GM23248 (cell line): ENCODE results near the gene C11orf54. TPM values are rescaled to one million over a fixed set of nuclear protein-coding genes. Genes with fewer than 3 reads are reported as not detected.
A peak's percentile ranks its signal among the peaks of the same experiment; 100 is the strongest.

Experiments used
- DNase-seq: peaks from one replicate; pipeline ENCODE4 v3.0.0-alpha.2; 2015
- H2AFZ ChIP-seq: fragments of 200-600 bp; sonication (generic); 2 replicates; pipeline ENCODE4 v1.6.1; 2016; ENCODE audit warnings: antibody characterized with exemption
- H3F3A ChIP-seq: fragments of 200-600 bp; sonication (generic); 2 replicates; pipeline ENCODE4 v1.6.1; 2016; ENCODE audit warnings: mild to moderate bottlenecking, antibody characterized with exemption, mixed run types; ENCODE audit not compliant: insufficient read depth
- H3K27ac ChIP-seq: fragments of 200-600 bp; sonication (generic); 2 replicates; pipeline ENCODE4 v1.5.1; 2016; ENCODE audit warnings: mild to moderate bottlenecking
- H3K27me3 ChIP-seq: fragments of 200-600 bp; sonication (generic); replicated peaks from 2 replicates; pipeline ENCODE4 v1.6.1; 2016; ENCODE audit warnings: mild to moderate bottlenecking; ENCODE audit not compliant: insufficient read depth
- H3K36me3 ChIP-seq: fragments of 200-600 bp; sonication (generic); 2 replicates; pipeline ENCODE4 v1.6.1; 2016; ENCODE audit warnings: low read depth, mild to moderate bottlenecking
- H3K4me1 ChIP-seq: fragments of 200-600 bp; sonication (generic); 2 replicates; pipeline ENCODE4 v1.6.1; 2016; ENCODE audit warnings: mild to moderate bottlenecking; ENCODE audit not compliant: insufficient read depth
- H3K4me2 ChIP-seq: fragments of 200-600 bp; sonication (generic); one replicate; pipeline ENCODE4 v1.6.1; 2016; ENCODE audit warnings: mild to moderate bottlenecking; ENCODE audit not compliant: unreplicated experiment
- H3K4me3 ChIP-seq: fragments of 200-600 bp; sonication (generic); 2 replicates; pipeline ENCODE4 v1.5.1; 2016; ENCODE audit warnings: mild to moderate bottlenecking
- H3K79me2 ChIP-seq: fragments of 200-600 bp; sonication (generic); 2 replicates; pipeline ENCODE4 v1.6.1; 2016; ENCODE audit warnings: mild to moderate bottlenecking; ENCODE audit not compliant: insufficient read depth
- H3K9ac ChIP-seq: fragments of 200-600 bp; sonication (generic); 2 replicates; pipeline ENCODE4 v1.6.1; 2016; ENCODE audit warnings: mild to moderate bottlenecking
- H3K9me2 ChIP-seq: fragments of 200-600 bp; sonication (generic); 2 replicates; pipeline ENCODE4 v1.6.1; 2016; ENCODE audit warnings: mixed run types, mild to moderate bottlenecking, moderate library complexity; ENCODE audit not compliant: insufficient read depth
- H3K9me3 ChIP-seq: fragments of 200-600 bp; sonication (generic); one replicate; pipeline ENCODE4 v1.6.1; 2017; ENCODE audit warnings: low read depth
- H4K20me1 ChIP-seq: fragments of 200-600 bp; sonication (generic); 2 replicates; pipeline ENCODE4 v1.6.0; 2016; ENCODE audit not compliant: insufficient read depth
- EZH2 ChIP-seq: fragments of 200-600 bp; sonication (generic); IDR thresholded peaks from 2 replicates; pipeline ENCODE4 v1.6.1; 2018; ENCODE audit warnings: antibody characterized with exemption, mild to moderate bottlenecking; ENCODE audit not compliant: insufficient read depth, poor library complexity, severe bottlenecking
- EZH2phosphoT487 ChIP-seq: fragments of 200-600 bp; sonication (generic); IDR thresholded peaks from 2 replicates; pipeline ENCODE4 v1.6.1; 2018; ENCODE audit warnings: antibody characterized with exemption, moderate library complexity, mild to moderate bottlenecking, low read depth; ENCODE audit not compliant: insufficient read depth
- WGBS, 2 experiments: methylation state at CpG; one replicate each; pipeline ENCODE4 v1.1.6; 2015 to 2017; ENCODE audit warnings: low lambda C conversion rate in 2 of 2, low coverage in 1 of 2; ENCODE audit errors: missing lambda C conversion rate in 2 of 2; 5-methylcytosine and 5-hydroxymethylcytosine counted together
- in situ Hi-C: fragments of 300-500 bp; cut with MboI; formaldehyde crosslinking; loops from 2 replicates; pipeline ENCODE4 v1.15.0; 2020
- polyA plus RNA-seq: library from polyadenylated mRNA; unstranded; fragments of >200 nt; fragmentation: Nextera tagmentation; extraction: Ambion mirVana; gene quantifications from 2 replicates; pipeline ENCODE4 v1.2.1, GENCODE V29; 2016
- total RNA-seq: library from RNA; depleted of rRNA; stranded (reverse); fragments of >200 nt; shearing (Covaris generic); gene quantifications from 2 replicates; pipeline ENCODE4 v1.2.3, GENCODE V29; 2014

The C11orf54 gene
- total and polyA plus RNA-seq, 2 experiments from 2014 or later = 13.5 to 13.7 TPM

DNA sequence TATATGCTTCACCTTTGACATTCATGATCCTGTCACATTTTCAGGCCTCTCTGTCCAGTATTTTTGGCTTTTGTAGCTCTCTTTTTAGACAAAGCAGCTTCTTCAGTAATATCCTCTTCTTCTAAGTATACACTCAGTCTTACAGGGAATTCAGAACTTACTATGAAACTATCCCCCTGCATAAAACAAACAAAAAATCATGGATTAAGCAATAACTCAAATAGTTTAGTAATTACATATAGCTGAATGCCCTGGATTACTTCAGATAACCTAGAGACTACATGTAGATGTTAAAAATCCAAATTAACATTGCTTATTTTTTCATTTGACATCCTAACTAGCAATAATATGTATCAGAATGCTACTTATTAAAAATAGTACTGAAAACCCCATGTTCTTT lies 5.3 kb upstream of the C11orf54 start:
- DNase-seq = peak; percentile 43
- H3K27ac ChIP-seq = peak overlapping the region; percentile 33; the same call in 1 of the 2 replicates

DNA sequence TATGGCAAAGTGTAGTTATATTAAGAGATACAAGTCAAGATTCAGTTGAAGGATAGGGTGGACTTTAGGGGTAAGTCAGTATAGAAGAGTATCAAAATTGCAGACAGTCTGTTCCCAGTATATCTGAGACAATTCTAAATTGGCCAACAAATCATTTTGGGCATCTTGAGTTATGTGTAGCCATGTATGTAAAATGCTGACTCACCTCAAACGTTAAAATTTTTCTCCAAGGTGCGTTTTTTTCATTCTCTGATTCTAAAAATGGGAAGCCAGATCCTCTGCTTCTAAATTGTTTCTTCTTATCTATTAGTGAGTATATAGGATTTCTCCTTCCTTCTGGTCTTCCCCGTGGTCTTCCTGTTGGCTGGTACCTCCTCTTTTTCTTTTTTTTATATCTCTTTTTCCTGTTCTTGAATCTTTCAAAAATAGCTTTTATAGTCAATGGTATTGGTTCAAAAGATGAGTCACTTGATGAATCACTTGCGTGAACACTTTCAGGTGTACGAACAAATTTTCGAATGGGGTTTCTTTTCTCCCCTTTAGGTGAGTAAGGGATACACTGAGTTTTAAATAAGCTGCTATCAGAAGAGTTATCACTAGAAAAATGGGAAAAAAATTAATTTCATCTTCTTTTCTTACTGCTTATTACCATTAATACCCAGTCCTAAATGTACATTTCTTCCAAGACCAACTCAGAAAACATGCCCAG lies 3.4 kb upstream of the C11orf54 start:
- peaks cover 83% of the 10 kb centered on the region for H3F3A ChIP-seq
- 66% methylated on average over 6 of the region's 6 CpGs for WGBS, 2 experiments
- H3K4me1 ChIP-seq = peaks cover 63% of the 10 kb centered on the region
- H3K4me3 ChIP-seq = peak overlapping the region; percentile 100
- H3K9ac ChIP-seq = peak overlapping the region; percentile 99
- peaks cover 36% of the 10 kb centered on the region; the same call in 1 of the 2 replicates for H4K20me1 ChIP-seq
- peak overlapping the region; percentile 95 for H3K4me2 ChIP-seq
- peaks cover 69% of the 10 kb centered on the region for H3K36me3 ChIP-seq
- no peaks in the 10 kb centered on the region for H3K27me3 ChIP-seq
- no peaks in the 10 kb centered on the region for H3K9me2 ChIP-seq
- peaks cover 95% of the 10 kb centered on the region for H3K79me2 ChIP-seq
- H3K9me3 ChIP-seq = no peaks in the 10 kb centered on the region
- TF ChIP-seq EZH2phosphoT487 (no peak), EZH2 (no peak)
- in situ Hi-C loops = no loop called here
- peak overlapping the region; percentile 95 for H3K27ac ChIP-seq
- peak; percentile 32 for DNase-seq
- H2AFZ ChIP-seq = no peak overlapping the region

More for the DNA sequence above, 5.3 kb upstream of the C11orf54 start:
- in situ Hi-C loops = no loop called here
- Histone ChIP-seq H2AFZ (no peak overlapping the region), H3F3A (peaks cover 98% of the 10 kb centered on the region), H3K36me3 (peaks cover 89% of the 10 kb centered on the region), H3K4me1 (peaks cover 56% of the 10 kb centered on the region), H3K9me2 (no peaks in the 10 kb centered on the region), H3K27me3 (no peaks in the 10 kb centered on the region), H4K20me1 (peaks cover 36% of the 10 kb centered on the region; the same call in 1 of the 2 replicates), H3K9me3 (no peaks in the 10 kb centered on the region), H3K4me2 (peak overlapping the region; percentile 95), H3K9ac (peak overlapping the region; percentile 99; the same call in 1 of the 2 replicates), H3K4me3 (peak overlapping the region; percentile 100), H3K79me2 (peaks cover 86% of the 10 kb centered on the region)
- TF ChIP-seq EZH2phosphoT487 = no peak
- no peak for TF ChIP-seq EZH2

DNA sequence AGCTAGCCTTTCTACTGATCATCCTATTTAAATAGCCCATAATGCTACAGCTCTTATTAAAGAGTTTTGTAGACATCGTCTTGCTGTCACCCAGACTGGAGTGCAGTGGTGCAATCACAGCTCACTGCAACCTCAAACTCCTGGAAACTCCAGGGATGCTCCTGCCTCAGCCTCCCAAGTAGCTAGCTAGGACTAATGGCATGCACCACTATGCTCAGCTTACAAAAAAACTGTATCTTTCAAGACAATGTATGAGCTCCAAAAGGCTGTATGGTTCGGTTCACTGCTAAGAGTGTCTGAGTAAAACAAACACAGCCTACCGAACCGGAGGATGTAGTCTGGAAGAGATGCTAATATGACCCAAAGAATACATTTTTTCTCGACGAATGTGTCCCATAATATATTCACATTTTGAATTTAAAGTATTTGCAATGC lies 2.8 kb upstream of the C11orf54 start:
- TF ChIP-seq EZH2phosphoT487 (no peak), EZH2 (no peak)
- peak overlapping the region; percentile 95 for H3K4me2 ChIP-seq
- H2AFZ ChIP-seq = no peak overlapping the region
- in situ Hi-C loops = no loop called here
- 61 to 64% methylated on average over 6 of the region's 6 CpGs for WGBS, 2 experiments
- H3K9me2 ChIP-seq = no peaks in the 10 kb centered on the region
- peaks cover 77% of the 10 kb centered on the region for H3F3A ChIP-seq
- H3K27ac ChIP-seq = peak overlapping the region; percentile 95
- peaks cover 63% of the 10 kb centered on the region for H3K36me3 ChIP-seq
- no peak for DNase-seq
- H3K27me3 ChIP-seq = no peaks in the 10 kb centered on the region
- peaks cover 95% of the 10 kb centered on the region for H3K79me2 ChIP-seq
- H3K4me1 ChIP-seq = peaks cover 63% of the 10 kb centered on the region
- peak overlapping the region; percentile 100 for H3K4me3 ChIP-seq
- peak overlapping the region; percentile 99 for H3K9ac ChIP-seq
- H3K9me3 ChIP-seq = no peaks in the 10 kb centered on the region
- H4K20me1 ChIP-seq = peaks cover 36% of the 10 kb centered on the region; the same call in 1 of the 2 replicates

DNA sequence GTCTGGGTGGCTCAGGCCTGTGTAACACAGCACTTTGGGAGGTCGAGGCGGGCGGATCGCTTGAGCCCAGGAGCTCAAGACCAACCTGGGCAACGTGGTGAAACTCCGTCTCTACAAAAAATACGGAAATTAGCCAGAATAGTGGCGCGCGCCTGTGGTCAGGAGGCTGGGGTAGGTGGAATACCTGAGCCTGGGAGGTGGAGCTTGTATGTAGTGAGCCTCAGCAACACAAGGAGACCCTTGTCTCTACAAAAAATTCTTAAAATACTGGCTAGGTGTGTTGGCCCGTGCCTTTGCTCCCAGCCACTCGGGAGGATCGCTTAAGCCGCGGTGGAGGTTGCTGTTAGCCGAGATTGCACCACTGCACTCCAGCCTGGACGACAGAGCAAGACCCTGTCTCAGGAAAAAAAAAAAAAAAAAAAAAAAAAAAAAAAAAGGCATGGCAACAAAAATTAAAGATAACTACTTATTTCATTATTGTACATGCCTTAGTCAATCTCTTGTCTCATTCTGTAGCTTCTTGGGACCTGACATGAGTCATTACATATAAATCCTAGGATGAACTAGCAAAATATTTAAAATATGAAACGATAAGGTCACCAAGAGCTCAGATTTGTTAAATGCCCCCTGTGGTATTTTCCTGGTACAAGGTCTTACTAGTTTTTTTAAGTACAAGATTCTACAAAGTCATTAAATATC lies 1.3 kb upstream of the C11orf54 start:
- DNase-seq = peak; percentile 67
- H3K9me2 ChIP-seq = no peaks in the 10 kb centered on the region
- in situ Hi-C loops = no loop called here

More for the DNA sequence above, 1.3 kb upstream of the C11orf54 start:
- Histone ChIP-seq H3K4me3 (peak overlapping the region; percentile 100), H3K4me2 (peak overlapping the region; percentile 95), H3F3A (peaks cover 62% of the 10 kb centered on the region), H2AFZ (peak overlapping the region; percentile 94; the same call in 1 of the 2 replicates), H3K27me3 (no peaks in the 10 kb centered on the region), H4K20me1 (peaks cover 36% of the 10 kb centered on the region; the same call in 1 of the 2 replicates), H3K9me3 (no peaks in the 10 kb centered on the region), H3K9ac (peak overlapping the region; percentile 99), H3K79me2 (peaks cover 85% of the 10 kb centered on the region), H3K36me3 (peaks cover 48% of the 10 kb centered on the region), H3K27ac (peak overlapping the region; percentile 95), H3K4me1 (peaks cover 51% of the 10 kb centered on the region)
- TF ChIP-seq EZH2 (no peak), EZH2phosphoT487 (no peak)
- WGBS, 2 experiments = 2 to 5% methylated on average over 18 of the region's 18 CpGs
